GM12892 (cell line): ENCODE measurements around the gene TYW3.

Source experiments
- POLR2A ChIP-seq: IDR thresholded peaks from 2 replicates; pipeline ENCODE4 v1.6.1; 2011; ENCODE audit warnings: low read depth, low read length, control low read depth
- POLR2AphosphoS5 ChIP-seq: IDR thresholded peaks from 2 replicates; pipeline ENCODE4 v1.6.1; 2011; ENCODE audit warnings: low read depth, low read length, control low read depth
- TAF1 ChIP-seq: IDR thresholded peaks from 2 replicates; pipeline ENCODE4 v1.6.1; 2011; ENCODE audit warnings: low read depth, mild to moderate bottlenecking, control low read depth, low read length, borderline replicate concordance

- TF ChIP-seq TAF1, result no peak
- TF ChIP-seq POLR2A, result no peak
- no peak for TF ChIP-seq POLR2AphosphoS5
Observed at GRCh38 chr1:74755475-74755874, 22.5 kb downstream of the TYW3 start.
